Stimulated activated CD8-positive, alpha-beta memory T cell treated with anti-CD3 and anti-CD28 coated beads, Interleukin-15, amount 100 ng/mL, for 24 hours (primary cell): ENCODE measurements around the gene PCOLCE2.

Experiments used
- DNase-seq: peaks from one replicate; pipeline ENCODE4 v3.0.0-alpha.2; 2020; ENCODE audit warnings: low read depth

The PCOLCE2 gene

DNA sequence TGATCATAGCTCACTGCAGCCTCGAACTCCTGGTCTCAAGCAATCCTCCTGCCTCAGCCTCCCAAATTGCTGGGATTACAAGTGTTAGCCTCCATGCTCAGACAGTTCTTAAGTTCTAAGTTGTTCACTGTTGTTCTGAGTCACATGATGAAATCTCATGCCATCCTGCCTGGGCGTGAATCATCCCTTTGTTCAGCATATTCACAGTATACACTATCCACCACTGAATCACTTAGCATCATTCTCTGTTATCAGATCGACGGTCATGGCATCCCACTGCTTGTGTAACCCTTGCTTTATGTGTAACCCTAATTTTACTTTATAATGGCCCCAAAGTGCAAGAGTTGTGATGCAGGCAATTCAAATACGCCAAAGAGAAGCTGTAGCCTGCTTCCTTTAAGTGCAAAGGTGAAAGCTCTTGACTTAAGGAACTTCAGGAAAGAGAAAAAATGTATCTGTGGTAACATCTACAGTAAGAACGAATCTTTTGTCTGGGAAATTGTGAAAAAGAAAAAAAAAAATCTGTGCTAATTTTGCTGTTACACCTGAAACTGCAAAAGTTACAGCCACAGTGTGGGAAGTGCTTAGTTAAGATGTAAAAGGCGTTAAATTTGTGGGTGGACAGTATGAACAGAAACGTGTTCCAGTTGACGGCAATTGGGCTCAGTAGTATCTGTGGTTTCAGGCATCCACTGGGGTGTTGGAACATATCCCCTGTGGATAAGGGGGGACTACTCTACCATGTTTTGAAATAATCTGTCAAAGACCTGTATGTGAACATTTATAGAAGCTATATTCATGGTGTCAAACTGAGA, 80.6 kb downstream of the PCOLCE2 start:
- no peak for DNase-seq

DNA sequence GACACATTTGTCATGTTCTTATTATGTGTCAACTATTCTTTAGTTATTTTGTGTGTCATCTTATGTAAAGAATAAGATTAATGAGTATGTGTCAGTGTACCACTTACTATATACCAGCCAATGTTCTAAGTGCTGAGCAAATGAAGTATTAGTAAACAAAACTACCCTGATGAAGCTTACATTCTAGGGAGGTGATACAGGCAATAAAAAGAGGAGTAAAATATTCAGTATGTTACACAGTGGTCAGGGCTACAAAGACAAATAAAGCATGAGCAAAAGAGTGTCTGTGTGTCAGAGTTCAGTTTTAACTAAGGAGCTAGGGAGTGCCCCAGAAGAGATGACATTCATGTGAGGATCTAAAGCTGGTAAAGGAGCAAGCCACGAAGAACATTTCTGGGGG, 86.0 kb downstream of the PCOLCE2 start:
- no peak for DNase-seq

DNA sequence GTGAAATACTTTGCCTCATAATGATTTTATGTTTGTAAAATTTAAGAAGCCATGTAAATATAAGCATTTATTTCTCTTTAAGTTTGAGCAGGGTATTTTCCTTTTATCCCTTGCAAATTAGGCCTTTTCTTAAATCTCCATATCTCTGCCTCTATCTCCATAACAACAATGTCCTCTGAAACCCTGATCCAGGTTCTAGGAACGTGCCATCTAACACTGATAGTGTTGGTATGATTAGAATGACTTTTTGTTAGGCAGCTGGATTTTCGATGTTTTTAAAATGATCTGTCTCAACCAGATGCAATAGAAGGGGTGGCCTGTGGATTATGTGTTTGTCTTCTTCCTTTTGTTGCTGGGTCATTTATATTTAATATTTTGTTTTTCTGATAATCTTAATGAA, 87.1 kb downstream of the PCOLCE2 start:
- no peak for DNase-seq

DNA sequence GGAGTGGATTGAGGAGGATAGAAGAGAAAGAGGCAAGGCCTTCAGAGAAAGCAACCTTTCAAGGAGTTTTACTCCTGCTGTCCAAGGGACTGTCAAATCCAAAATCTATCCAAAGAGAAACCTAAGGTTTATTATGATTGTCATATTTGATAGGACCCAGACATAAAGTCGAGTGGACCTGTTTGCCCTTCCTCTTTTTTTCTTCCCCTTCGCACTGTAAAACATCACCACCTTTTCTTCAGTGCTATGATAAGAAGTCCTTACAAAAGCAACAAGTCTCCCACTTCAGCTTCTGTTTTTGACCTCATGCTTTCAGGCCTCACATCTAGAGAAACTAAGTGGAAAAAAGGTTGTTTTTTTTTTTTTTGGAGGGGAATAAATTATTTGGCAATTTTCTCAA, 92.1 kb downstream of the PCOLCE2 start:
- DNase-seq = no peak

DNA sequence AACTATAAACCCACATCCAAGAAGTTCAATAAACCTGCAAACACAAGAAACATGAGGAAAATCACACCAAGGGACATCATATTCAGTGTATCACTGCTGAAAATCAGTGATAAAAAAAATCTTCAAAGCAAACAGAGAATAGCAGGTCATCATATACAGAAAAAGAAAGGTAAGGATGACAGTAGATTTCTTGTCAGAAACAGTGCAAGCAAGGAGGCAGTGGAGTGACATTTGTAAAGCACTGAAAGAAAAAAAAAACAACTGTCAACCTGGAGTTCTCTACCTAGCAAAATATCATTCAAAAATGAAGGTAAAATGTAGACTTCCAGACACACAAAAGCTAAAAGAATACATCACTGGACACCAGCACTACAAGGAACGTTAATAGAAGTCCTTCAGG, 93.6 kb downstream of the PCOLCE2 start:
- DNase-seq = no peak

DNA sequence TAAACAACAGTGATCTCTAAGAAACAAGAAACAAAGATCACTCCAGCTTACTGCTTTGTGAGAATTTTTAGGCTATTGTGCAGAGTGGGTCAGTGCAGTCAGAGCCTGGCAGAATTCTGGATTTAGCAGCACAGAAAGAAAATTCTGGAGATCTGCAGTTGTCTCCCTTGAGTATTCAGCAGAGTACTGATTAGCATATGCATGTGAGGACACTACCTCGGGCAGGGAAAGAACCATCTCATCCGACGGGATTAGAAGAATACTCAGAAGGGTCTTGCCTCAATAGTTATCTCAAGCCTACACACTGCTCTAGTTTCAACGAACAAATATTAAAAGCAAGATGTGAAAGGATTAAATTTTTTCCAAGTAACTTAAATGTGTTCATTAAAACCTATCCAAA, 94.4 kb downstream of the PCOLCE2 start:
- no peak for DNase-seq

DNA sequence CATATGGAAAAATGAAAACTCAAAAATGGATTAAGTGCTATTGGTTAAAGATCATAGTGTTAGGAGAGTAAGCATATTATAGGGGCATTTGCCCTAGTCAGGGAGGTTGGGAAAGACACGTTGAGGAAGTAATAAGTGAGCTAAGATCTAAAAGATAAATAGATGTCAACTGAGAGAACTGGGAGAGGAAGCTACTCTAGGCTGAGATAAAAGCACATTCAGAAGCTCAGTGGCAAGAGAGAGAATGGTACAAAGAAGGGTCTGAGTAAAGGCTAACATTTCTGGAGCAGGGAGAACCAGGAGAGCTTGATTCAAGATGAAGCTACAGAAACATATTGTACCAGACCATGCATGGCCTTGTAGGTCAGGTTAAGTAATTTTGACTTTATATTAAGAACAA, 101.2 kb downstream of the PCOLCE2 start:
- no peak for DNase-seq

DNA sequence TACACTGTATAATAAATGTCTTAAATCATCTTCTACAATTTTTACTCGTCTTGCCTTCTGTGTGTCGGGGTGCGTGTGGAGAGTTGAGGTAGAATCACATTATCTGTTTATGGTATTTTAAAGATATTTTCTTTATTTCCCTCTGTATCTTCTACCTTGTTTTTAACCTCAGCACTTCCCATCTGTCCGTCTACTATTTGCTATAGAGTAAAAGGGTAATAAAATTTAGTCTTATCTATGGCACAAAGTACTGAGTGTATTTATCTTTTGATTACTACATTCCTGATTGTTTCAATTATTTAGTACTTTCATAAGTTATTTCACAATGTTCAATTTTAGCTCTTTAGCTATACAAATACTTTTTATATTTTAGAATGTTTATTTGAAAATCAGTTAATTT, 102.9 kb downstream of the PCOLCE2 start:
- no peak for DNase-seq

DNA sequence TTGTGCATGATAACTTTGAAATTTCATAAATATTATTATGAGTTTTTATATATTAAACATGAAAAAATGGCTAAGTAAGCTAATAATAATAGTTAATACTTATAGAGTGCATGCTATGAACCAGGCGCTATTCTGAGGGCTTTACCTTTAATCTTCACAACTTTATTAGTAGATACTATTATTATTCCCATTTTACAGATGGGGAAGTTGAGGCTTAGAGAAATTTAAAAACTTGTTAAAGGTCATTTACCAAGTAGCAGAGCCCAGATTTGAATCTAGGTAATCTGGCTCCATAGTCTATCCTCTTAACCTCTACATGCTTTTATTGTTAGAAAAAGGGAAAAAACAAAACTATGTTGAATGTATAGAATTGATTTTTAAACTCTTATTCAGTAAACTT, 104.7 kb downstream of the PCOLCE2 start:
- DNase-seq = no peak

DNA sequence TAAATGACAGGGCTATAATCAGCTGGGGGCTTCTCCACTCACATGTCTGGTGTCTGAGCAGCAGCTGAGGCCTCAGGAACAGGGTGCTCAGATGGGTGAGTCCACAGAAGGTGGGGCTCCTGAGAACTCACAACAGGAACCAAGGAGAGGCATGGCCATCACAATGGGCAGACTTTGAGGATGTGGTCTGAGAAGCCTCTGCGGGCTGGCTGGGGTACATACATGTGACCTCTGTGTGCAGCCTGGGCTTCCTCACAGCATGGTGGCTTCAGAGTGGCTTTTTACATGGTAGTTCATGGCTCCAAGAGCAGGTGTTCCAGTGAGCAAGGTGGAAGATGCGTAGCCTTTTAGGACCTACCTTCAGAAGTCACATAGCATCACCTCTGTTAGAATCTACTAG, 106.3 kb downstream of the PCOLCE2 start:
- DNase-seq = no peak

DNA sequence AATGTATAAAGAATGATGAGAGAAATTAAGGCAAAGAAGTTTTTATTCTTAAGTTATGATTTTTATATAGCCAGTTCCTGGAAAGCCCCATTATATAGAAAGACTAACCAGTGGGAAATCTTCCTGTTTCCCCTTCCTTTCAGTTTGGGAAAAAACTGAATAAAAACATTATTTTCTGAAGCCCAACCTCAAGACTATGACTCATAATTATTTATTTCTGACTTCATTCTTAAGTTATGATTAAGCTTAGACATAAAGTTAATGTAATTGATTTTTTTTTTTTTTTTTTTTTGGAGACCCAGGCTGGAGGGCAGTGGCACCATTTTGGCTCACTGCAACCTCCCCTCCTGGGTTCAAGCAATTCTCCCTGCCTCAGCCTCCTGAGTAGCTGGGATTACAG, 109.3 kb downstream of the PCOLCE2 start:
- no peak for DNase-seq

DNA sequence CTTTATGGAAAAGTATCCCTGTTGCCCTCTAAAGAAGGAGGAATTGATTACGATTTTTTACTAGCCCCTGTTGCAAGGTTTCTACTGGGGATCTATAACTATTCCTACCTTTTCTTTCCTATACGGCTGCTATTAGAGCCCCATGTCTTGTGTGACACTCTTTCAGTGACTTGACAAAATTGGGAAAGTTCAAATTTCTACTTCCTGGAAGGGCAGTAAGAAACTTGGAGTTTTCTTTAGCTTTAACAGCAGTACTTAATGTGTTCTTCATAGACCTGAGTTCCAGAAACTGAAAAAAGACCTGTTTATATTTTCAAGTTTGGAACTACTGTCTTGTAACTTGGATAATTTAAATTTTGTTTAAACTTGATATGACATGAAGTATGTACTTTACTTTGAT, 110.3 kb downstream of the PCOLCE2 start:
- DNase-seq = no peak

DNA sequence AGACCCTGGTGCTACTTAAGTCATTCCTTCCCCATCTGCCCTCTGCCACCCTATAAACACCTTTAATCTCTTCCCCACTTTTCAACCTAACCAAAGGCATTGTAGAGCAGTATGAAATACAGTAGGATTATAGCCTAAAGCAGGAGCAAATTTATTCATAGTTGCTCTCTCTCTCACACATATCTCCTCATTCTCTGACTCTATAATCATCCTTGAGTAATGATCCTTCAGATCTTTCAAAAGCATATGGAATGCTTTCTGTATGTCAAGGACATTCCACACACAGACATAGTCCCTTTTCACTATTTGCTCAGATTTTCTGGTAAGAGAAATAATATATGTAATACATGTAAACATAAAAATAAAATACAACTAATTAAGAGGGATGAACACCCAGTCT, 111.0 kb downstream of the PCOLCE2 start:
- DNase-seq = no peak

DNA sequence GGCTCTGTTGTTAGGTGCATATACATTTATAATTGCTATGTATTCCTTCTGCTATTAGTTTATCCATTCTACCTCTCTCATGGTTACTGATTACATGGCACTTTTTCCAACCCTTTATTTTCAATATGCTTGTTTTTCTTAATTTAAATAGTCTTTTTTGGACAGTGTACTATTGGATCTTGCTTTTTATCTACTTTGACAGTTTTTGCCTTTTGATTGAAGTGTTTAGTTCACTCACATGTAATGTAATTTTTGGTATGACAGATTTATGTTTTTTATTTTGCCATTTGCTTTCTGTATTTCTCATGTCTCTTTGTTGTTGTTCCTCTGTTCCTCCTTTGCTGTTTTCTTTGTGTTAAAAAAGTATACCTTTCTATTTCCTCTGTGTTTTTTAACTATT, 120.5 kb downstream of the PCOLCE2 start:
- no peak for DNase-seq
